ENCODE results near the gene NKIRAS2. TPM values are rescaled to one million over a fixed set of nuclear protein-coding genes. Genes with fewer than 3 reads are reported as not detected.

Gene NKIRAS2
- total RNA-seq, 1 experiment from 2014 or later, result 38.3 TPM

DNA sequence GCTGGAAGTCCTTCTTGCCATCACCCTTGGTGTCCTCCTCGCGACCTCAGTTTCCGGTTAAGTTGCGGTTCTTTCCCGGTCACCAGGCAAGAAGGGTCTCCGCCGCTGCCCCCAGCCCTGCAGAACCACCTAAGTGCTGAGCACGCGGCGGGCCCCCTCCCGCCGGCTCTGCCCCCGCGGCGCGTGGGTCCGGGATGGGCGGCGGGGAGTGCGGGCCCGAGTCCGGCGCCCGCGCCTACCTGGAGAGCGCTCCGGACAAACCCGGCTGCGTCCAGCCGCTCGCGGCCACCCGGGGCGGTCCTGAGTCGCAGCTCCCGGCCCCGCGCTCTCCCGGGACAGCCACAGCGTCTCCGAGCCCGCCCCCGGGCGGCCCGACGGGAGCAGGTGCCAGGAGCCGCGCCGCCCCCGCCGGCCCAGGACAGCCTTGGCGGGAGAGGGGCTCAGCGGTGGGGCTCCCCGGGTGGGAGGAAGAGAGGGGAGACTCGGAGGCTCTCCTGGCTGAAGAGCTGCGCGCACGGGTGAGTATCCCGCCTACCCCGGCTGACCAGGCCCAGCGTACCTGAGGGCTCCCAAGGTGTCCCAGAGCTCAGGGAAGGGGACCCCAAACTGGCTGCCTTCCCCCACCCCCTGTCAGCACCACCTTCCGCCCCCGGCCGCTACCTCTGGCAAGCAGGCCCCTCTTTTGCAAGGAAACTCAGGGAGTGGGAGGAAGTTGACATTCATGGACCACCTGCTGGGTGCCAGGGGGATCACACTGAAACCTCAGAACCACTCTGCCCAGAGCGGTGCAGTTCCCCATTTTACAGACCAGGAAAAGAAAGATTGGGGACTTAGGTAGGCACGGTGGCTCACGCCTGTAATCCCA lies 52.7 kb downstream of the NKIRAS2 start:
- intact Hi-C loops (cut with micrococcal nuclease; ENCODE audit: unreplicated experiment), result no loop called here
- H4K20me1 ChIP-seq (ENCODE audit: insufficient read depth), result no peaks in the 10 kb centered on the region
- DNase-seq, result peak in 1 of 2 experiments; percentile 28
- no peaks in the 10 kb centered on the region for H3K79me2 ChIP-seq (ENCODE audit: low read depth)
- TF ChIP-seq EZH2 (IDR thresholded peaks at IDR 0.05; ENCODE audit: low read depth), result no peak
- TF ChIP-seq, protein P1, sequence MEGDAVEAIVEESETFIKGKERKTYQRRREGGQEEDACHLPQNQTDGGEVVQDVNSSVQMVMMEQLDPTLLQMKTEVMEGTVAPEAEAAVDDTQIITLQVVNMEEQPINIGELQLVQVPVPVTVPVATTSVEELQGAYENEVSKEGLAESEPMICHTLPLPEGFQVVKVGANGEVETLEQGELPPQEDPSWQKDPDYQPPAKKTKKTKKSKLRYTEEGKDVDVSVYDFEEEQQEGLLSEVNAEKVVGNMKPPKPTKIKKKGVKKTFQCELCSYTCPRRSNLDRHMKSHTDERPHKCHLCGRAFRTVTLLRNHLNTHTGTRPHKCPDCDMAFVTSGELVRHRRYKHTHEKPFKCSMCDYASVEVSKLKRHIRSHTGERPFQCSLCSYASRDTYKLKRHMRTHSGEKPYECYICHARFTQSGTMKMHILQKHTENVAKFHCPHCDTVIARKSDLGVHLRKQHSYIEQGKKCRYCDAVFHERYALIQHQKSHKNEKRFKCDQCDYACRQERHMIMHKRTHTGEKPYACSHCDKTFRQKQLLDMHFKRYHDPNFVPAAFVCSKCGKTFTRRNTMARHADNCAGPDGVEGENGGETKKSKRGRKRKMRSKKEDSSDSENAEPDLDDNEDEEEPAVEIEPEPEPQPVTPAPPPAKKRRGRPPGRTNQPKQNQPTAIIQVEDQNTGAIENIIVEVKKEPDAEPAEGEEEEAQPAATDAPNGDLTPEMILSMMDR (conservative IDR thresholded peaks at IDR 0.05), result no peak
- CTCF ChIA-PET, result no interaction called here
- H3K27me3 ChIP-seq (ENCODE audit: insufficient read depth, low read depth), result peaks cover 20% of the 10 kb centered on the region
- no peaks in the 10 kb centered on the region for H3K36me3 ChIP-seq (ENCODE audit: low read depth)
- no TSS peak for BruUV-seq (replicated peaks)
- no peak overlapping the region for H3K27ac ChIP-seq
- H3K4me3 ChIP-seq, result no peak overlapping the region
- H3K4me1 ChIP-seq (replicated peaks; ENCODE audit: insufficient read depth), result no peaks in the 10 kb centered on the region
- H2AFZ ChIP-seq, result no peak overlapping the region
- POLR2A ChIA-PET (ENCODE audit: unreplicated experiment), result no interaction called here
- H3K9me3 ChIP-seq (ENCODE audit: insufficient read depth, low read depth), result no peaks in the 10 kb centered on the region
- no peaks in the 10 kb centered on the region for H3F3A ChIP-seq (ENCODE audit: insufficient read depth, low read depth)
- no peak overlapping the region for H3K4me2 ChIP-seq
- no peaks in the 10 kb centered on the region for H3K9me2 ChIP-seq (ENCODE audit: insufficient read depth)

Other genes with a start within 250 kb of the NKIRAS2 start
- gene JUP, start 233.4 kb upstream of the NKIRAS2 start, total RNA-seq (2021), result 259 TPM in 2 replicates
- gene P3H4, start 208.1 kb upstream of the NKIRAS2 start, total RNA-seq (2021), result 26.8 and 34.0 TPM in 2 replicates
- 143 and 164 TPM in 2 replicates for gene FKBP10, start 207.1 kb upstream of the NKIRAS2 start, total RNA-seq (2021)
- gene NT5C3B, start 183.9 kb upstream of the NKIRAS2 start, total RNA-seq (2021), result 48.8 and 51.1 TPM in 2 replicates
- not detected in 2 replicates for gene KLHL10, start 182.3 kb upstream of the NKIRAS2 start, total RNA-seq (2021)
- 13.3 and 14.5 TPM in 2 replicates for gene KLHL11, start 154.7 kb upstream of the NKIRAS2 start, total RNA-seq (2021)
- gene ACLY, start 101.1 kb upstream of the NKIRAS2 start, total RNA-seq (2021), result 106 and 184 TPM in 2 replicates
- gene ODAD4, start 89.5 kb upstream of the NKIRAS2 start, total RNA-seq (2021), result 3.0 and 4.0 TPM in 2 replicates
- gene CNP, start 53.3 kb upstream of the NKIRAS2 start, total RNA-seq (2021), result 60.6 and 64.7 TPM in 2 replicates
- 75.5 and 96.1 TPM in 2 replicates for gene DNAJC7, start 2.7 kb upstream of the NKIRAS2 start, total RNA-seq (2021)
- 3.4 and 3.7 TPM in 2 replicates for gene C17orf113, start 30.5 kb downstream of the NKIRAS2 start, total RNA-seq (2021)
- gene ZNF385C, start 78.4 kb downstream of the NKIRAS2 start, total RNA-seq (2021), result 1.7 and 2.1 TPM in 2 replicates
- gene DHX58, start 92.6 kb downstream of the NKIRAS2 start, total RNA-seq (2021), result 17.9 and 26.0 TPM in 2 replicates
- 42.1 and 47.6 TPM in 2 replicates for gene KAT2A, start 101.3 kb downstream of the NKIRAS2 start, total RNA-seq (2021)
- 0.33 TPM in 1 of 2 replicates, not detected in the other for gene HSPB9, start 102.7 kb downstream of the NKIRAS2 start, total RNA-seq (2021)
- gene RAB5C, start 134.9 kb downstream of the NKIRAS2 start, total RNA-seq (2021), result 97.0 and 120 TPM in 2 replicates
- gene KCNH4, start 161.1 kb downstream of the NKIRAS2 start, total RNA-seq (2021), result not detected in 2 replicates
- not detected in 2 replicates for gene HCRT, start 165.4 kb downstream of the NKIRAS2 start, total RNA-seq (2021)
- gene GHDC, start 174.4 kb downstream of the NKIRAS2 start, total RNA-seq (2021), result 21.5 and 28.6 TPM in 2 replicates